GM10266 (cell line): ENCODE results near the gene ANKRD44.

Experiments
- DNase-seq: peaks from one replicate; pipeline ENCODE4 v3.0.0; 2012; ENCODE audit errors: extremely low spot score
- CTCF ChIP-seq: IDR thresholded peaks from 2 replicates; pipeline ENCODE4 v1.5.1; 2012; ENCODE audit warnings: mild to moderate bottlenecking, low read depth; ENCODE audit not compliant: control insufficient read depth, insufficient read depth; ENCODE audit errors: missing control alignments

Gene ANKRD44

GRCh38 chr2:196951973-196952372, 358.6 kb downstream of the ANKRD44 start:
- DNase-seq, result no peak
- TF ChIP-seq CTCF, result no peak

- DNase-seq, result no peak
- no peak for TF ChIP-seq CTCF
These were observed 361.5 kb downstream of the ANKRD44 start for GRCh38 chr2:196949116-196949515.

GRCh38 chr2:196944570-196944969, 366.0 kb downstream of the ANKRD44 start:
- peak; percentile 33 for DNase-seq
- TF ChIP-seq CTCF, result no peak

GRCh38 chr2:196941398-196942078, 369.0 kb downstream of the ANKRD44 start:
- TF ChIP-seq CTCF, result no peak

GRCh38 chr2:196939371-196939770, 371.2 kb downstream of the ANKRD44 start:
- DNase-seq, result no peak
- TF ChIP-seq CTCF, result no peak

More at GRCh38 chr2:196941398-196942078, 369.0 kb downstream of the ANKRD44 start:
- no peak for DNase-seq
